ENCODE results near the gene PFDN4. TPM values are rescaled to one million over a fixed set of nuclear protein-coding genes. Genes with fewer than 3 reads are reported as not detected.

PFDN4 gene
- polyA plus RNA-seq, 2 of the 4 experiments (the other 2 are of a cell fraction), result 140 to 146 TPM

- FAIRE-seq (no peak), ATAC-seq (no peak), DNase-seq (ENCODE audit: low read depth in 1 of 2, low spot score in 1 of 2) (no peak)
- TF ChIP-seq ZSCAN20 (CRISPR knock-in tag; IDR thresholded peaks at IDR 0.05), result no peak
- TF ChIP-seq CBX2 (IDR thresholded peaks at IDR 0.05; ENCODE audit: borderline replicate concordance, low read depth), result no peak
- no peak for TF ChIP-seq HMGXB4 (CRISPR knock-in tag; IDR thresholded peaks at IDR 0.05; ENCODE audit: borderline replicate concordance)
- no peak for TF ChIP-seq TP53 (CRISPR knock-in tag; IDR thresholded peaks at IDR 0.05)
- TF ChIP-seq RCOR1 (IDR thresholded peaks at IDR 0.05; ENCODE audit: low read depth, low read length), result no peak
- no peak for TF ChIP-seq CBX8 (IDR thresholded peaks at IDR 0.05)
- no peak for TF ChIP-seq HOXB5 (CRISPR knock-in tag; IDR thresholded peaks at IDR 0.05)
- no peak for TF ChIP-seq HOXB13 (CRISPR knock-in tag; IDR thresholded peaks at IDR 0.05; ENCODE audit: low read depth)
- no peak for TF ChIP-seq E2F6 (IDR thresholded peaks at IDR 0.05; ENCODE audit: borderline replicate concordance, low read depth)
- no peak for TF ChIP-seq EP300 (IDR thresholded peaks at IDR 0.05)
- TF ChIP-seq MAX (IDR thresholded peaks at IDR 0.05), result no peak
- TF ChIP-seq ELK1 (IDR thresholded peaks at IDR 0.05; ENCODE audit: low read depth, low read length), result no peak
- TF ChIP-seq HES2 (IDR thresholded peaks at IDR 0.05), result no peak
- Histone ChIP-seq H3K9me3 (no peaks in the 10 kb centered on the region), H3K4me2 (no peak overlapping the region), H3K4me3 (no peak overlapping the region), H3K4me1 (peaks cover 10% of the 10 kb centered on the region), H3K27ac (peak overlapping the region in 1 of 2 experiments; percentile 17; a peak in 1 of 6 replicates)
- 59% methylated on average over 2 of the region's 2 CpGs for WGBS (ENCODE audit: missing lambda C conversion rate)
- ChIA-PET POLR2A (no interaction called here), CTCF (interaction anchor here (1.0 kb wide), 2 partner anchors 10 to 92 kb away, joined by 3 read pairs; no protein-coding TSS in a partner anchor)
Measured at GRCh38 chr20:54189630-54190029, 18.3 kb upstream of the PFDN4 start.

- TF ChIP-seq JUNB (IDR thresholded peaks at IDR 0.05), result no peak
- no peak for TF ChIP-seq HOXA7 (CRISPR knock-in tag; IDR thresholded peaks at IDR 0.05)
- TF ChIP-seq ZSCAN20 (CRISPR knock-in tag; IDR thresholded peaks at IDR 0.05), result no peak
- TF ChIP-seq NR3C1 (IDR thresholded peaks at IDR 0.05), result no peak
- TF ChIP-seq USF2 (IDR thresholded peaks at IDR 0.05), result no peak
- no peak for TF ChIP-seq POLR2AphosphoS2 (conservative IDR thresholded peaks at IDR 0.05; ENCODE audit: low read length)
- no peak for TF ChIP-seq HEYL (CRISPR knock-in tag; IDR thresholded peaks at IDR 0.05)
- TF ChIP-seq RCOR1 (IDR thresholded peaks at IDR 0.05; ENCODE audit: low read depth, low read length), result no peak
- no peak for TF ChIP-seq REST (IDR thresholded peaks at IDR 0.05)
- no peak for TF ChIP-seq EP300 (IDR thresholded peaks at IDR 0.05)
- TF ChIP-seq HMGXB4 (CRISPR knock-in tag; IDR thresholded peaks at IDR 0.05; ENCODE audit: borderline replicate concordance), result no peak
- TF ChIP-seq BHLHE40 (IDR thresholded peaks at IDR 0.05; ENCODE audit: low read depth, low read length), result no peak
- TF ChIP-seq KDM1A (IDR thresholded peaks at IDR 0.05; ENCODE audit: low read depth), result no peak
- TF ChIP-seq PHF8 (IDR thresholded peaks at IDR 0.05; ENCODE audit: borderline replicate concordance, low read depth), result no peak
- TF ChIP-seq RARB (CRISPR knock-in tag; IDR thresholded peaks at IDR 0.05), result no peak
- 94% methylated on average over 2 of the region's 2 CpGs for WGBS (ENCODE audit: missing lambda C conversion rate)
- no peak overlapping the region for H3K4me2 ChIP-seq
- ATAC-seq, result no peak
- H3K4me3 ChIP-seq, result no peak overlapping the region
- peak overlapping the region in 1 of 2 experiments; percentile 27; a peak in 2 of 6 replicates for H3K27ac ChIP-seq
- FAIRE-seq, result no peak
- peaks cover 16% of the 10 kb centered on the region for H3K4me1 ChIP-seq
- no peak for DNase-seq (ENCODE audit: low read depth in 1 of 2, low spot score in 1 of 2)
- no peaks in the 10 kb centered on the region for H3K9me3 ChIP-seq
- ChIA-PET POLR2A (no interaction called here), CTCF (interaction anchor here (1.0 to 1.1 kb wide), 3 partner anchors 9 to 93 kb away, joined by 3 to 4 read pairs (median 3); partner anchors contain the start of gene PFDN4)
Measured at GRCh38 chr20:54190217-54190616, 17.7 kb upstream of the PFDN4 start.

All from A549 (cell line).